ENCODE measurements around the gene FADS3. TPM values are rescaled to one million over a fixed set of nuclear protein-coding genes. Genes with fewer than 3 reads are reported as not detected.

The FADS3 gene
- total RNA-seq, 4 donors from 2014 or later: 12.7 to 24.7 (median 17.9) TPM

DNA sequence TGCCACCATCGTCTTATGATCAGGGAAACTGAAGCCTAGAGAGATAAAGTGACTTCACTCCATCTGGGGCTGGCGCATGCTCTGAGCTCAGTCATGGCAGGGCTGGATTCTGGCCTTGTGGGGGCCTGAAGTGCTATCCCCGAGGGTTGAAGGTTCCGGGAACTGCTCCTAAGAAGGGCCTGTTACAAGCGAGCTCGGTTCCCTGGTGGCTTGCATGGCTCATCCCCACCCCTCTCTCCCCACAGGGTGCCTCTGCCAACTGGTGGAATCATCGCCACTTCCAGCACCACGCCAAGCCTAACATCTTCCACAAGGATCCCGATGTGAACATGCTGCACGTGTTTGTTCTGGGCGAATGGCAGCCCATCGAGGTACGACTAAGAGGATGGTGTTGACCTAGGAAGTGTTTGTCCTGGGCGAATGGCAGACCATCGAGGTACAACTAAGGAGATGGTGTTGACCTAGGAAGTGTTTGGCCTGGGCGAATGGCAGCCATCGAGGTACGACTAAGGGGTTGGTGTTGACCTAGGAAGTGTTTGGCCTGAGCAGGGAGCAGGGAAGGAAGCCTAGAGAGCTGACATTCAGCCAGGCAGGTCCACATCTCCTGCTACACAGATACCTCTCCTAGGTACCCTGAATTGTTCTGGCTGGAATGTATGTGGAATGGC, 43.3 kb downstream of the FADS3 start:
- TF ChIP-seq CTCF (IDR thresholded peaks at IDR 0.05) (no peak), EP300 (IDR thresholded peaks at IDR 0.05) (no peak), POLR2AphosphoS5 (IDR thresholded peaks at IDR 0.05) (no peak), POLR2A (IDR thresholded peaks at IDR 0.05) (no peak)
- H3K36me3 ChIP-seq: peaks cover 7% of the 10 kb centered on the region
- H3K27me3 ChIP-seq: no peaks in the 10 kb centered on the region
- WGBS: 86% methylated on average over 12 of the region's 18 CpGs
- H3K4me1 ChIP-seq: peaks cover 3% of the 10 kb centered on the region
- H3K9me3 ChIP-seq: no peaks in the 10 kb centered on the region
- H3K4me3 ChIP-seq: no peak overlapping the region
- no peak for DNase-seq (ENCODE audit: low spot score in 2 of 2)
- H3K27ac ChIP-seq: no peak overlapping the region

DNA sequence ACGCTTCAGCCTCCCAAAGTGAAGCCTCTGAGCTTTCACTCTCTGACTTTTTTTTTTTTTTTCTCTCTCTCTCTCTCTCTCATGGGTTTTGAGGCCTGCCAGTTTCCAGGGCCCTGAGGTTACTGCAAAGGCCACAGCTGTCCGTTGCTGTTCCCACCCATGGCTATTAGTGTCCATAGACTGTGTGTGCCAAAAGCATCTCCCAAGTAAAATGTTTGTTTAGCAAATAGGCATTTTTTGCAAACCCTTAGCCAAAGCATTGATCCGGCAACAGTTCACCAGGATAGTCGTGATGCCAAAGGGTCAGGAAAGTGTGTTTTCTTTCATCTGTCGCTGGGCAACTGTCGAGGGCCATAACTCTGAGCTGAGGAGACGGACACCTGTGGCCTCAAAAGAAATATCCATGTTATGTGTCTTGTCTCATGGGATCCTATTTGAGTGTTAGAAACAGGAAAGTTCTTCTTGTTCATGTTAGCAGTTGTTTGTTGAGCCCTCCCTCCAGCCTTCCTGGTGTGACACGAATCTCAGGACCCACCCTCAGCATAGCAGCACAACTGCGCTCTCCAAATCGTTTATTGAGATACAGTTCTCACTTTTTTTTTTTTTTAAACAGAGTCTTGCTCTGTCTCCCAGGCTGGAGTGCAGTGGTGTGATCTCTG, 44.9 kb downstream of the FADS3 start:
- Histone ChIP-seq H3K27me3 (no peaks in the 10 kb centered on the region), H3K27ac (no peak overlapping the region), H3K4me1 (peaks cover 3% of the 10 kb centered on the region), H3K36me3 (peaks cover 11% of the 10 kb centered on the region), H3K9me3 (no peaks in the 10 kb centered on the region), H3K4me3 (no peak overlapping the region)
- TF ChIP-seq POLR2AphosphoS5 (IDR thresholded peaks at IDR 0.05): no peak
- TF ChIP-seq CTCF (IDR thresholded peaks at IDR 0.05): no peak
- no peak for TF ChIP-seq EP300 (IDR thresholded peaks at IDR 0.05)
- TF ChIP-seq POLR2A (IDR thresholded peaks at IDR 0.05): no peak
- no peak for DNase-seq (ENCODE audit: low spot score in 2 of 2)
- 85% methylated on average over 10 of the region's 10 CpGs for WGBS

DNA sequence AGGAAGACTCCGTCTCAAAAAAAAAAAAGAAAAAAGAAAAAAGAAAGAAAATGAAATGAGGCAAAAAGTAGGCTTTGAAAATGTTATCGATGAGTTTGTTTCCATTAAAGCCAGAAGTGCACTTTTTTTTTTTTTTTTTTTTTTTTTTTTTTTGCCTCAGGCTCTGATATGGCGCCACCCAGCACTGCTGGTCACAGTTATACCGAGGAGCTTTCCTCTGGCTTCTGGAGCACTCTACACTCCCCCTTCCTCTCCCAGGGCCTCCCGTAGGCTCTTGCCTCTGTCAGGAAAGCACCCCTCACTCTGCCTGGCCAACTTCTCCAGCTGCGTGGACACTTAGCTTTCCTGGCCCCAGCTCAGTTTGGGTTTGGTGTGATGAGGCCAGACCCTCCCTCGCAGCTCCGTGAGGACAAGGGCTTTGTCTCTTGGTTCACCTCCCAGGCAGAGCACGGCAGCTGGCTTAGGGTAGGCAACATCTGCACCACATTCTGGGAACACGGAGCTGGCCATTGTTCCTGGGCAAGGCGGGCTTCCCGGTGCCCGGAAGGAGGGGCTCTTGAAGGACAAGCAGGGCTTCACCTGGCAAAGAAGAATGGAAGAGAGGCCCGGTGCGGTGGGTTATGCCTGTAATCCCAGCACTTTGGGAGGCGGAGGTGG, 46.3 kb downstream of the FADS3 start:
- 83% methylated on average over 15 of the region's 16 CpGs for WGBS
- Histone ChIP-seq H3K36me3 (peaks cover 23% of the 10 kb centered on the region), H3K4me3 (no peak overlapping the region), H3K27me3 (no peaks in the 10 kb centered on the region), H3K27ac (no peak overlapping the region), H3K4me1 (no peaks in the 10 kb centered on the region), H3K9me3 (no peaks in the 10 kb centered on the region)
- DNase-seq (ENCODE audit: low spot score in 2 of 2): no peak
- TF ChIP-seq EP300 (IDR thresholded peaks at IDR 0.05): no peak
- no peak for TF ChIP-seq POLR2A (IDR thresholded peaks at IDR 0.05)
- TF ChIP-seq CTCF (IDR thresholded peaks at IDR 0.05): no peak

DNA sequence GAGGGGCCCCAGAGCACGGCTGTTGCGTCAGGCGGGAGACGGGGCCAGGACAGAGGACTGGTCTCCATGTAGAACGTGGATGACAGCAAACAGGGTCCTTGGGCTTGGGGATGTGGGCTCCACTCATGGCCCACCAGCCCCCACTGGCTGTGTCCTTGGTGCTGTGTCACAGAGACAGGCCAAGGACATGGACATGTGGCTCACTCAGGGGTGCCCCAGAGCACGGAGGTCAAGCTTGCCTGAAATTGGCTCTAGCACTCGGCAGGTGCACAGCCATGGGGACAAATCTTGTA, 48.9 kb downstream of the FADS3 start:
- Histone ChIP-seq H3K4me3 (no peak overlapping the region), H3K27ac (peak overlapping the region; percentile 1), H3K9me3 (no peaks in the 10 kb centered on the region), H3K27me3 (no peaks in the 10 kb centered on the region), H3K4me1 (no peaks in the 10 kb centered on the region), H3K36me3 (peaks cover 22% of the 10 kb centered on the region)
- WGBS: 95% methylated on average over 6 of the region's 7 CpGs
- DNase-seq (ENCODE audit: low spot score in 2 of 2): no peak
- no peak for TF ChIP-seq POLR2AphosphoS5 (IDR thresholded peaks at IDR 0.05)
- no peak for TF ChIP-seq POLR2A (IDR thresholded peaks at IDR 0.05)
- TF ChIP-seq CTCF (IDR thresholded peaks at IDR 0.05): no peak
- TF ChIP-seq EP300 (IDR thresholded peaks at IDR 0.05): no peak
